GM21619 (cell line): ENCODE data around the gene PKNOX2.

Experiments
- ATAC-seq: cut with Tn5 transposase; IDR thresholded peaks from one replicate; pipeline ENCODE4 v1.9.1; 2021; ENCODE audit not compliant: unreplicated experiment

Gene PKNOX2

DNA sequence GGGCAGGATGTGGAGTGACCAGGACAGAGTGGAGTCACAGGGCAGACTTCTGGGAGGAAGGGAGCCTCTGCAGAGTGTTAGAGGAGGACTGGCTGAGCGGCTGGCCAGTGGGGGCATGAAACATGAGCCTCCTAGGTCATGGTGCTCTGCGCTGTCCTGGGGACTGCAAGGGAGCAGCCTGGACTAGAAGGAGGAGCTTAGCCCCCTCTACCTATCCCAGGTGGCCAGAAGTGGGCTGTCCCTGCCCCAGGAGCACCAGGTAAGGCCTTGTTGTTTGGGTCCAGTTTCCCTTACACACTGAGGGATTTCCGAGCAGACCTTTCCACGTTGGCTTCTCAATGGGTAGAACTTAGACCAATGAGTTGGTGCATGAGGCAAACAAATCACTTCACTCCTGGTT lies 7.4 kb downstream of the PKNOX2 start:
- no peak for ATAC-seq

DNA sequence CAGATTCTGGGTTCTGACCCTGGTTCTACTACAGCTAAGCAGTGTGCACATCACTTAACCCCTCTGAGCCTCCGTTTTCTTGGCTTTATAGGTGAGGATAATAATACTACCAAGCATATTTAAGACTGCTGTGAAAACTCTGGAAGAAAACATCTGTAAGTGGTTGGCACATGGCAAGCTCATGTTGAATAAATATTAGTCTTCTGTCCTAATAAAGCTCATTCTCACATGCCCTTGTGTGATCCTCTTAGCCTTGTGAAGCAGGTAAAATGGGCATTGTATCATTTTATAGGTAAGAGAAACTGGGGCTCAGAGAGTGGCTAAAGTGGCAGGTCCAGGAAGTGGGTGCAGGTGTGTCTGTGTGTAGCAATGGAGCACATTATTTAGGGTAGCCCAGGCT lies 8.5 kb downstream of the PKNOX2 start:
- no peak for ATAC-seq

DNA sequence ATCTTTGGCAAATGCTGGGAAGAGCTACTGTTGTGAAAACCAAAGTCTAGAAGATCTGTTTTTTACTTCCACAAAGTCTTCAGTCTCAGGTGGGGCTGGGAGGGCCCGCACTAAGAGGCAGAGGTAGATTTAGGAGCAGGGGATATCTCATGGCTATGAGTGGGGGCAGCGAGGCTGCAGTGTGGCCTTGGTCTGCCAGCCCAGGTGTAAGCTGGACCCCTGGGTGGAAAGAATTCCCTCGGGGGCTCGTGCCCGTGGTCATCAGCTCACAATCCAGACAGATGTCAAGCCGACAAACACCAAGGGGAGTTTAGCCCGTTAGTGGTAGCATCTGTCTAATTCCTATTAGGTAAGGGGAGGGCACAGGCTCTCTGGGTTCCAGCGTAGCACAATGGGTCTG lies 9.0 kb downstream of the PKNOX2 start:
- no peak for ATAC-seq

DNA sequence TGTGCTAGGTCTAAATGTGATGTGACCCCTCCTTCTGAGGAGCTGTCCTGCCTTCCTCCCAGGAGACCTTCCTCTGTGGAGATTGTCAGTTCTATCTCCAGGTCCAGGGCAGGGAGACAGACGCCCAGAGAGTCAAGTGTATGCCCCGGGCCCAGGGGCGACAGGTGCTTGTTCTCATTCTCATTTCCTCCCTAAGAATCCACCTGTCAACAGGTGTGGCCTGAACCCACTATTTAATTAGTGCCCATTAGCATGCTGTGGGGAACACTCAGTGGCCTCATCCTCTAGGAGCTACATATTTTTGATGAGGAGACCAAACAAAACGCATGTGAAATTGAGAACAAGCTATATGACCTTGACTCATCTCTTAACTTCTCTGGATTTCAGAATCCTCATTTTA lies 9.5 kb downstream of the PKNOX2 start:
- ATAC-seq = no peak

DNA sequence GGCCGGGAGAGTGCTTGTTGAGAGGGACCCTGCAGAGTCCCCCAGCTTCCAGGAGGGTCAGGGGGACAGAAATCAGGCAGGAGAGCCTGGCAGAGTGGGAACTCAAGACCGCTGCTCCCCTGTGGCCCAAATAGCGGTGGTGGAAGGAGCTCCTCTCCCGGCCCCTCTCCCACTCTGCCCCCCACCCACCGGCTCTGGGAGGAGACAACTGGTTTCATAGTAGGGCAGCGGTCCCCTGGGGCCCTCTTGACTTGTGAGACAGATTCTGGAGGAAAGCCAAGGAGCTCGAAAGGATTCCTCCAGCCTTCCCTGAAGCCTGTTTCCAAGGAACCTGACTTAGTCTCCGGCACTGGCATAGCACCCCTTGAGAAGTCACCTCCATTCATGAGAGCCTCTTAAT lies 10.1 kb downstream of the PKNOX2 start:
- no peak for ATAC-seq

DNA sequence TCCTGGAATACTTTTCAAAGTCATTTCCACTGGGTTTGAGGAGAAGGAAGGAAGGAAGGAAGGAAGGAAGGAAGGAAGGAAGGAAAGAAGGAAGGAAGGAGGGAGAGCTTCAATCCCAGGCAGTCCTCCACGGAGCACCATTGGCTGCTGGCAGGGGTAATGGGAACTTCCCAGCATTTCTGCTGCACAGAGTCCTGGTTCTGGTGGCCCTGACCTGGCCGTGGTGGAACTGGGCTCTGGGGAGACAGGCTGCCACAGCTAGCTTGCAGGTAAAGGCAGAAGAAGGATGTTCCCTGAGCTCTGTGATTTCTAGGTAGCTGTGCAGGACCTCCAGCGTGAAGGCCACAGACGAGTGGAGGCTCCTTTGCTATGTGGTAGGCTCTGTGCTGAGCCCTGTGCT lies 10.6 kb downstream of the PKNOX2 start:
- ATAC-seq = no peak

DNA sequence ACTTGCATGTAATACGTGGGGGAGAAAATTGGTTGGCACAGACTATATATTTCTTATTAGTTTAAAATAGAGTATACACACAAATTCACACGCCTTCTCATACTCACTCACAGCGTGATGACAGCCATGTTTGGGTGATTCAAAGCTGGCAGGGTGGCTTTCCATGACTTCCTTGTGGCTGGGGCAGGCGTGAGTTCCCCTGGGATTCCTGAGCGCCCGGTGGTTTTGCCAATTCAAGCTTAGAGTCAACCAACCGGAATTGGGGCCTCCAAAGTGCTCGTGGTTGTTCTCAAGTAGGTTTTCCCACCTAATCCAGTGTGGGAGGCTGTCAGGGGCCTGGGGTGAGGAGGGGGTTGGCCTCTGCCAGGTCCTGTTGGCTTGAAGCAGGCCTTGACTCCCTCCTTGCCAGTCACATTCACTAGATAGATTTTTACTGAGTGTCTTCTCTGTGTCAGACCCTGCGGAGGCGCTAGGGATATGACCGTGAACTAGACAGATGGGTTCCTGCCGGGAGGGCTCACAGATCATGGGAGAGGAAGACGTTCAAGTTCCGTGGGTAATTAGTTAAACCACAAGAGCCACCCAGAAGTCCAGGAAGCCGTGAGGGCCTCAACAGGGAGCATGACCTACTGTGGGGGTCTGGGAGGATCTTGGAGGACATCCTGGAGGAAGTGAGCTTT lies 11.5 kb downstream of the PKNOX2 start:
- ATAC-seq = no peak

DNA sequence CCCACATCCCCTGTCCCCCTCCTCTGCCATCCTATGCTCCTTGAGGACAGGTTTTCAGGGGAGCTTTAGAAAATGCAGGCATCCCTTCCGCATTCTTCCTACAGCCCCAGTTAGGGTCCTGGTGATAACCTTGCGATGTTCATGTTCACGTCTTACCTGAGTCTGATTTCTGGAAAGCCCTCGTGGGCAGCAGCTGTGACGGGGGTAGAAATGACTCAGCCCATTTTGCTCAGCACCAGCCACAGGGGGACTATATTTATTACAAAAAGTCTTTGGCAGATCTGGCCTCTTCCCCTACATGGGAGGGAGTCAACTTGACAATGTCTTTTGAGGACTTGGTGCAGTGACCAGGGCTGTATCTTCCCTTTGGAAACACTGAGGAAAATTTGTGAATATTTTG lies 12.3 kb downstream of the PKNOX2 start:
- peak; percentile 49 for ATAC-seq

DNA sequence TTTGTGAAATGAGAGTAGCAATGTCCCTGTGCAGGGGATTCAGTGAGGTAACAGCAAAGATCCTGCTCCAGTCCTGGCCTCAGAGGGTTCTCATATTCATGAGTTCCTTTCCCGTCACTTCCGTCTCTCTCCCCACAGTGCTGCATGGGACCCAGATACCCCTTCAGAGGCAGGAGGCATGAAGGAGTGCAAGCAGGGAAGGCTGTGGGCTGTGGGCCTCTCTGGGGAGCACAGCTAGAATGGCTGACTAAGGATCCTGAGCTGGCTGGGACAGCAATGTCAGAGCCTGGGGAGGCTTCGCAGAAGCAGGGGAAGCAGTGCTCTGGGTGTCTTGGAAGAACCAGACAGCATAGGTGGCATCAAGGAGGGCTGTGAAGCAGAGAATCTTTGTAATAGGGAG lies 13.0 kb downstream of the PKNOX2 start:
- no peak for ATAC-seq

DNA sequence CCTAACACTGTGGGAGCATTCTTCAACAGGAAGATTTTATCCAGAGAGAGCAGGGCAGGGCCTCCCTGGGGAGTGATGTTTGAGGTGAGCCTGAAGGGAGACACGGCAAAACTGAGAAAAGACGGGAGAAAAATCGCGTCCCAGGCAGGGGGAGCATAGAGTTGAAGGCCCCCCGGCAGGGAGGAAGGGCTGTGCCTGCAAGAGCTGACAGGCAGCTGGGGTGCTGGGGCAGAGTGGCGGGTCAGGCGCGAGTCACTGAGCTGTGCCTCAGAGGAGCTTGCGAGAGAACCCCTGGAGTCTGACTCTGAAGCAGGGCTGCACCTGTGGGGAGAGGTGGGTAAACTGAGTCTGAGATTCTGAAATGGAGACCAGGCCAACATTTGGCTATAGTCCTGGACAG lies 14.8 kb downstream of the PKNOX2 start:
- no peak for ATAC-seq

DNA sequence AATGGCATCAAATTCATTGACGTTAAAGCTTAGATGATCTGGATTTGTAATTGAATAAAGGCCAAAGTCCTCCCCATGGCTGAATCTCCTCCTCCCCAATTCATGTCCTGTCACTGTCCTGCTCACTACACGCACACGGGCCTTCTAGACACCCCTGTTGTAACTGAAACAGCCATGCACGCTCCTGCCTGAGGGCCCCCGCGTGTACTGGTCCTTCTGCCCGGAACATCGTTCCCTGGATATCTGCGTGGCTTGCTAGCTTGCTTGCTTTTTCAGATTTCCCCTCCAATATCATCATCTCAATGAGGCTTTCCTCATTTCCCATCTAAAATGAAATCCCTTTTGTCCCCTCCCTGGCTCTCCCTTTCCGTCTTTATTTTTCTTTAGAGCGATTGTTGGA lies 15.3 kb downstream of the PKNOX2 start:
- ATAC-seq = no peak

DNA sequence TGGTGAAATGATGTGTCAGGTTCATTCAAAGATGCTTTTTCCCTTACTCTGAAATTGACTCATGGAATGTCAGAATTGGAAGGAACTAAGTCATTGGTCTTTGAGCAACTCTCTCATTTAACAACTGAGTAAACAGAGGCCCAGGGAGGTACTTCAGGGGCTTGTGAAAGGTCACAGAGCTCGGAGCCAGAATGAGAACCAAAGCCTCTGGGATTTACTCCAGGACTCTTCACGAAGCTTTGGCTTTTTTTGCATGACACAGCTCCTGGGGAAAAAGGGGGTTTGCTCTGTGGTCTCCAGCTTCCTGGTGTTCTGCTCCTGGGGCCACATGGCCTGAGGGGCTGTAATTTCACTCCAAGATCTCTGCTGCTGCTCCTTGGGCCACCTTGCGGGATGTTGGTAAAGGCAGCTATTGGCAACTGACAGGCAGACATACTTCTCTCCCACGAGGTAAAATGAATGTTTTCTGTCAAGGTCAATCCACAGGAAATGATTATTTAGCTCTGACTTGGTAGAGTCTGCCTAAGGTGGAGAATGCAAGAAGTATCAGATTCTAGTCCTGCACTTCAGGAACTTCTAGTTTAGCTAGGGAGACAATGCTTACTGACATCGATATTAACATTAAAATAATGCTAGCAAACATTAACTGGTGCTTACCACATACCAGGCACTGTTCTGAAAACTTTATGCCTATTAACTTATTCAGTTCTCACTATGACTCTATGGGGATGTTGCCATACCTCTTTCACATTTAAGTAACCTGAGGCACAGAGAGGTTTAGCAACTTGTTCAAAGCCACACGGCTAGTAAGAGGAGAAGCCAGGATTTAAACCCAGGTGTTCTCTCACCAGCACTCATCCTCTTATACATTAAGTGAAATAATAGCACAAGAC lies 16.1 kb downstream of the PKNOX2 start:
- peak; percentile 79 for ATAC-seq

DNA sequence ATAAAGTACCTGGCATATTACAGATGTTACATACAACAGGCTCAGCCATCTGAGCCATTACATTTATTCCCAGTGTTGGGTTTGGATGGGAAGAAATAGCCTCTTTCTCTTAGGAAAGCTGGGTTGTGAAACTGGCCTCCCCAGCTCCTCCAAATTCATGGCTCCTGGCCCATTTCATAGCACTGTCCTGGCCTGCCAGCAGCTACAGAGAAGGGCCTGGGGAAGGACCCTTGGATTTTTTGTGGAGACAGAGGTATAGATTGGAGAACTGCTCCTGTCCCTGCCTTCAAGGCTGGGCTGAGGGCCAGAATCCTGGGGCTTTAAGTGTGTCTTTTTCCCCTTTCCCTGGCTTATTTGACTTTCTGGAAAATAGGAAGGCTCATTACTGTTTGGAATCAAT lies 18.0 kb downstream of the PKNOX2 start:
- ATAC-seq = no peak

DNA sequence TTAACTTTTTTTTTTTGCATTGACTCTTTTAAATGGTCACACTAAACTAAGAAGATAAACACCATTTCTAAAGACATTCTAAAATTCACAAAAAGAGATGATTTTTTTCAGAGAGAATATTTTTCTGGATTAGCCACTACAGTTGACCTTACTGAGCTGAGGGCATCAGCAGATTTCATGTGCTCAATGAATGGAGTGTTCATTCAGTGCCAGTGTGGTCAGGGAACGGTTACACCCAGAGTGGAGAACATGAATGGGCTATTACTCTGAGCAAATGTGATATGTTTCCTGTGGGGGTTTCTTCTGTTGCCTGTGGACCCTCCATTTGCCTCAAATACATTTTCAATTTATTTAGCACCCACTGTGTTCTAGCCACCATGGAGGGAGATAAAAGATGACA lies 19.1 kb downstream of the PKNOX2 start:
- ATAC-seq = no peak

DNA sequence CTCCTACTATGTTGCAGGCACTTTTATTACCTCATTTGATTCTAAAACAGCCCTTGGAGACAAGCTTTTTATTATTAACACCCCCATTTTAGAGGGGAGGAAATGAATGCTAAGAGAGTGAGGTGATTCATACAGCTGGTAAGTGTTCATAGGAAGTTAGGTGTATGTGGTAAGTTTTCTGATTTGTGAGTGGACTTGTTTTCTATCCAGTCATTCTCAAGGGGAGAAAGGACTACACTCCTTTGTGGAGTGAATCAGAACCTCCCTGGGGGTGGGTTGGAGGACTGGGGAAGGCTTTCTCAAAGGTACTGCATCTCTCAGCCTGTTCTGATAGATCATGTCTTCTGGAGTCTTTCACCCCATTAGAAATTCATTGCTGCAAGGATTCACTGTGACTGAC lies 23.5 kb downstream of the PKNOX2 start:
- no peak for ATAC-seq

DNA sequence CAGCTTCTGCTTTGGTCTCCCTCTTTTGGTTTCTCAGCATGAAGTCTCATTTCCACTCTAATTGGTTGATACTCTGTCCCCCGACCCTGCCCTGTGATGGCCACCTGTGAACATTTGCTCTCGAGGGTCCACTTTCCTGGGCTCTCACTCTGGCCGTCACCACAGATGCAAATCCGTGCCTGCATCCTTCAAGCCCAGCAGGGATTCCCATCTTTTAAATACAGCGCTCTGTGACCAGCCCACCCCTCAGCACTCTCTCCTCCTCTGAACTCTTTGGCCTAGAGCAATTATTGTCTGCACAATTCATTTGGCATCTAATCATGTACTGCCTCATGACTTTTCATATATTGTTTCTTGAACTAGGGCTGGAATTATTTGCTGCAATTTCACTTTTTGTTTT lies 26.0 kb downstream of the PKNOX2 start:
- ATAC-seq = no peak

DNA sequence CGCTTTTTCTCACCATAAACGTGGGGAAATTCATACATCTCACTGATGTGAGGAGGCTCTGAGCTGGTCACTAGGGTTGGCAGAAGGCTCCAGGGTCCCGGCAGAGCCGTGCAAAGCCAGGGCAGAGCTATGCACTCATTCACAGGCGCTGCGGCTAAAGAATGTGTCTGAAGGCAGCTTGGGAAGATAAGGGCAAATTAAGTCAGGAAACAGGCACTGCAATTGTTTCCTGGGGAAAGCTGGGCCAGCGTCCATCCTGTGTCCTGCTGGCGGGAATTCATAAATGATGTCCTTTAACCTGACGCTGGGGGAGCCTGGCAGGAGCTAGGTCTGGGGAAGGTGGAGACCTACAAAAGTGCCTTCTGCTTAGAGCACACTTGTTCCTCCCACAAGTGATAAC lies 27.6 kb downstream of the PKNOX2 start:
- ATAC-seq = no peak

DNA sequence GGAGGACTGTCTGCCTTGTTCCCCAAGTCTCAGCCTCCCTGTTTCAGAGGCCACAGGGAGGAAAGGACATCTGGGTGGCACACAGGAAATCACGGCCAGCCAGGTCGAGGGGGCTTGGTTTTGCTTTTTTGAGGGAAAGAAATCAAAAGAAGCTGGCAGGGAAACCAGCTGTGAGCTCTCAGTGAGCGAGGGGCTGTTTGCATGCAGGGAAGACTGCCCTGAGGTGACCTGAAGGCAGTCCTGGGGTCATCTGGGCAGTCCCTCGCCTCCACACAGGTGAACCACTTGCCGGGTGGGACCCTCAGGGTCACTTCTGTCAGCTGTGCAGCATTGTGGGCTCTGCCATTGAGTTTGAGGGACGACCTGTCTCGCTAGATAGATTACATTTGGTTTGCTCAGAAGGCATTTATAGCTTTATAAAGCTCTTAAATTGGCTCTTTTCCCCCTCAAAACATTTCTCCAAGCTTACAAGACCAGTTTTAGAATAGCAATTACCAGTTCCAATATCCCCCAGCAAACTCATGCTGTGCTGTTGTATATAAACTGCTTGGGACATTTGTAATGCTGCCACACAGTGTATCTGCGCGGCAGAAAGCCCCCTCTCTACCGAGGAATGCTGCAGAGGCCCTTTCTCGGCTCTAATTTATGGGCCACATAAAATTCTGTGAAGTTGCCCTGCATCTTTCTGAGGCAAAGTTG lies 28.3 kb downstream of the PKNOX2 start:
- no peak for ATAC-seq

DNA sequence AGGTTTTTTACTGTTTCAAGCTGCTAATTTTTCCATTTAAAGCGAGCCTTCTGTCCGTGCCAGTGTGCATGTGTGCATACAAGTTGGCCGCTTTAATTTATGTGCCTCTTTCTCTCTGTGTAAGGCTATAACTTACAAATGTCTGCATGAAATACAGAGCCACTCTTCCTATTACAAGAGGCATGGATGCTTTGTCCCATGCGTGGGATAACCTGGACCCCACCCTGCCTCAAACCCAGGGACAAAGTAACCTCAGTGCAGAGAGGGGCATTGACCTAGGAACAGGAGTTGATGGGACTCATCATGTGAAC lies 28.8 kb downstream of the PKNOX2 start:
- no peak for ATAC-seq

DNA sequence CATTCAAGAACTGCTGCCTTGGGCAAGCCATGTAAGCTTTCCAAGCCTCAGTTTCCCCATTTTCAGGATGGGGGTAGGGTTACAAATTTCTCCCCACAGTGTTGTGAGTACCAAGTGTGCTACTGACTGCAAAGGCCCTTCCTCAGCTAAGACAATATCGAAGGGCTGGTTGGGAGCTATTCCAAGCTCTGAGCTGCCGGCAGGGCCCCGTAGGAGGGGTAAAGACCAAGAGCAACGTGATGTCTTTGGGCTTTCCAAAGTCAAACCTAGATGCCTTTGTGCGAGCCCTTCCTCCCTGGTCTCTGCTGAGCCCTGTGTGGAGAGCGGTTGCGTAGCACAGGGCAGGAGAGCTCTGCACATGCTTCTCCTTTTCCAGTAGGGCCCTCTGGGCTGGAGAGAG lies 29.3 kb downstream of the PKNOX2 start:
- no peak for ATAC-seq

DNA sequence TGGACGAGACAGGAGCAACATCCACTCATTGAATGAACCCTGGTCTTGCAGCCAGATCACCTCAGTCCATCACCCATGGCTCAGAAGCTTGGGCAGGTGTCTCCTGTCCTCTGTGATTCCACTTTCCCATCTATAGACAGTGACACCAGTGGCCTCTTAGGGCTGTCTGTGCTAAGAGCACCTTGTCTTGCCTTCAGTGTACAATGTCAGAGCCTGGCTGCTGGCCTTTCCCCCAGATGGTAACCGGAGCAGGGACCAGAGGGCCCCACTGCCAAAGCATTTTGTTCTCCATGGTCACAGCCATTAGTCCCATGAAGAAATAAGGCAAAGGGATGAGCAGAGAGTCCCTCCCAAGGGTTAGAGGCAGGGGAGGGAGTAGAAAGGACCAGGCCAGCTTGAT lies 35.4 kb downstream of the PKNOX2 start:
- ATAC-seq = no peak

DNA sequence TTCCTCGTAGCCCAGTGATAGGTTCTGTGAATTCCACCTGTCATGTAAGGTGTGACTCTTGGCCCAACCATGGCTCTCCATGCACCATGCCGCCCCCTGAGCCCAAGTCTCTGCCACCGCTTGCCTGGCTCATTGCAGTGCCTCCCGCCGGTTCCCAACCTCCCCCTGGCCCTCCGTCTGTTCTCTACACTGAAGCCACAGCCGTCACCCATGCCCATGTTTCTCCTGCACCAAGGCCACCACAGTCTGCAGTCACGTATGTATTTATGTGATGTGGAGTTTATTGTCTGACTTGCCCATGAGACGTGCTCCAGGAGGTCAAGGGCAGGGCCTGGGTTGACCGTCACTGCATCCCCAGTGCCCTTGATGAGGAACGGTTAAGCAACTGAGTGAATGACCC lies 35.9 kb downstream of the PKNOX2 start:
- ATAC-seq = no peak
